Esophagus muscularis mucosa (tissue), 4 donors: ENCODE results near the gene HOXD11.

Source experiments
- CTCF ChIP-seq, 3 experiments: fragments of 200-600 bp in 2 of 3; fragments of 450-650 bp in 1 of 3; sonication (generic) in 2 of 3; IDR thresholded peaks; one replicate each; pipeline ENCODE4 v1.5.1; 2017 to 2019; ENCODE audit warnings: antibody characterized with exemption in 3 of 3, mild to moderate bottlenecking in 2 of 3, moderate library complexity in 1 of 3
- EP300 ChIP-seq: sonication (generic); formaldehyde crosslinking; IDR thresholded peaks from one replicate; pipeline ENCODE4 v1.6.1; 2017; ENCODE audit warnings: antibody characterized with exemption
- POLR2A ChIP-seq: fragments of 450-650 bp; IDR thresholded peaks from one replicate; pipeline ENCODE4 v1.6.1; 2017; ENCODE audit warnings: antibody characterized with exemption, moderate library complexity, mild to moderate bottlenecking, low read depth

DNA sequence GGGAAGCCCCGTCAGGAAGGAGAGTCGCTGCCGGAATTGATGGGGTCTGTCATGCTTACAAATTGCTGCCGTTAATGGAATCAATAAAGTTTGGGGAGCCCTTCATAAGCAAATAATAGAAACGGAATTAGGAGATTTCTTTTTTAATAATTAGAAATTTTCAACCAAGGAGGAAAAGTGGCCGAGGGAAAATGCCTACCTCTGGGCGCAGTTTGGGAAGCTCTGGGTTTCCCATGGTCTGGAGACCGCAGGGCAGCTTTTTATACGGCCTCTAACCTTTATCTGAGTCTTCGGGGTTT lies 24.6 kb upstream of the HOXD11 start:
- no peak for TF ChIP-seq CTCF (IDR thresholded peaks at IDR 0.05)
- TF ChIP-seq EP300: no peak
- no peak for TF ChIP-seq POLR2A
